Measurements from ENCODE around the gene C15orf39.
"Not testable (repeated sequence)": the region's sequence is repeated elsewhere in the genome, so short reads cannot be mapped to it uniquely, and the experiment has no call there.

The C15orf39 gene

DNA sequence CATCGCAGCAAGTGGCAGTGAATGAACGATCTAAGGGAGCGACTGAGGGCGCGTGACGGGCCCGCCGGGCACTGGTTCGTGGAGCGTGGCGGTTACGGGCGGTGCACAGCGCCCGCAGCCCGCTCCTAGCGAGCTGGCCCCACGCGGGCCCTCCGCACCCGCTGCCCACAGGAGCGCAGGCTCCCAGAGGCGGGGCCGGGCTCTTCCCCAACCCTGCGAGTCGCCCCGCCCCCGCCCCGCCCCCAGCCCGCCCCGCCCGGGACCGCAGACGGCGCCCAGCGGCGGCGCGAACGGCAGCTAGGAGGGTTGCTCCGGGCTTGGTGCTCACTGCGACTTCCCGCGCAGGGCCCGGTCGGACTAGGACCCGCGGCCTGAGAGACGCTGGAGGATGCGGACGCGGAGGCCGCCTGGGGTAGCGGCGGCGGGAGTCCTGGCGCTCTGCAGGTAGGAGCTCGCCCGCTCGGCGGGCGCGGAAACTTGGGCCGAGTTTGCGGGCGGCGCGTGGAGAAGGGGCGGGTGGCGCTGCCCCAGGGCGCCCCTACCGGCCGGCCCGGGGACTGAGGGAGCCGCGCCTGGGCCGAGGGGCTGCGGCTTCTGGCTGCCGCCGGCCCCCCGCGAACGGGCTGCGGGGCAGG lies at the start of gene C15orf39:
TSS of gene C15orf39 (plus strand) at position 267 of the 635 bp plus-strand sequence. CDS start 4,167 bp downstream, outside the sequence.
- peak; percentile 62 to 73 for DNase-seq (ENCODE audit: low read depth in 1 of 2, low spot score in 1 of 2)

GRCh38 chr15:75152382-75153079 lies 49.2 kb upstream of the C15orf39 start:
- no peak for DNase-seq (ENCODE audit: low read depth in 1 of 2, low spot score in 1 of 2)

- peak in 1 of 2 donors; percentile 7 for DNase-seq (ENCODE audit: low read depth in 1 of 2, low spot score in 1 of 2)
These were observed 48.6 kb upstream of the C15orf39 start for GRCh38 chr15:75153087-75153486.

GRCh38 chr15:75153565-75154276 lies 48.0 kb upstream of the C15orf39 start:
- DNase-seq (ENCODE audit: low read depth in 1 of 2, low spot score in 1 of 2): no peak

DNA sequence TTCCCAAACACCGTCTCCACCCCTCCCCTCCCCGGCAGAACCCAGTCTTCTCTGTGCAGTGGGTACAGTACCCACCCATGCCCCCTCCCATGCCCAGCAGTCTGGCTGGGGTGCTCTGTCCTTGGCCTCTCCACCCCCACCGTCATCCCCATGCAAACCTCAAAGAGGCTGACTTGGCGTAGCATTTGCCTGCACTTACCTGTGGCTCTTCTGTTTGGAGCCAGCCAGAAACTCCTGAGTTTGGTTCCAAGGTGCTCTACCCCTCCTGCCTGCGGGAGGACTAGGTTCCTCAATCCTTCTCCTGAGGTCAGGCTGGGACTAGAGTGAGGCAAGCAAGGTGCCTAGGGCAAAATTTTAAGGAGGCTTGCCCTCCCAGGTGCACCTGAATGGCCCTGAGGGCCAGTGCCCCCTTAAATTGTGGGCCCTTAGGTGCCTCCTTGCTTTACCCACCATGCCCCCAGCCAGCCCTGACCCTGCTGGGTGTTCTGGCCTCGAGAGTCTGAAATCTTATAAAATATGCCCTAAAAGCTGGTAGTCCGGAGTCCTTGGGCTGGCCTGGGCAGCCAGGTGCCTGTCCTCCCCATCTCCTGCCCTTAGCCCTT lies 47.1 kb upstream of the C15orf39 start:
- DNase-seq (ENCODE audit: low read depth in 1 of 2, low spot score in 1 of 2): no peak

- no peak for DNase-seq (ENCODE audit: low read depth in 1 of 2, low spot score in 1 of 2)
These were observed 45.1 kb upstream of the C15orf39 start for GRCh38 chr15:75156326-75157215.

DNA sequence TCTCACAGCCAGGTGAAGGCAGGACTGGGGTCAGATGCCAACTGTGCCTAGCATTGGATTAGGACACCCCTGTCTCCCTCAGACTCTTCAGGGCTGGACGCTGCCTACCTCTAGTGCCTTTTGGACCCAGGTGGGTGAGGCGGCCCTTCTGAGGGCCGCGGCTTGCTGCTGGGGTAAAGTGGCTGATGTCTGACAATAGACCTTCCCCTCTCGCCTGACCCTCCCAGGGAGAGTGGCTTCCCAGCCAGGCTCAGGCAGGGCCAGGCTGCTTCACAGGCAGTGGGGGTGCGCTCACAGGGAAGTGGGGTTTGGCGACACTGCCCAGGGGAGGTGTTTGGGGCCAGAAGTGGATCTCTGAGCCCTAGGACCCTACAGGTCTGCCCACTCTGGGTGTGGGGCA lies 43.3 kb upstream of the C15orf39 start:
- no peak for DNase-seq (ENCODE audit: low read depth in 1 of 2, low spot score in 1 of 2)

DNA sequence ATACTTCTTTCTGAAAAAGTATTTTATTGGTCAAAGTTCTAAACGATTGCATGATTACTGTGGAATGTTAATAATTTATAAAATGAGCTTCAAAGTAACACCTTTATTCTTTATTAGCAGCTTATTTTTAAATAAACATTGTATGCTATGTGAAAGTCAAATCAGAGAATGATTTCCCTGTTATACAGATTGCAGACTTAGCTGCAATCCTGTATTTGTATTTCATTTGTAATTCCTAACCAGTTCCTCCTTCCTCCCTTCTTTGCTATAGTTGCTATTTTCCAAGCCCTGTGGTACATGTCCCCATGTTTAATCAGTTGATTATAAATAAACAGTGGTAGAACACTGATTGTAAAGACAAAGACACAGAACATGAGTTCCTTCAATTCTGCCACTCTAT lies 42.4 kb upstream of the C15orf39 start:
- no peak for DNase-seq (ENCODE audit: low read depth in 1 of 2, low spot score in 1 of 2)

- no peak for DNase-seq (ENCODE audit: low read depth in 1 of 2, low spot score in 1 of 2)
These were observed 40.4 kb upstream of the C15orf39 start for GRCh38 chr15:75161106-75161916.

DNA sequence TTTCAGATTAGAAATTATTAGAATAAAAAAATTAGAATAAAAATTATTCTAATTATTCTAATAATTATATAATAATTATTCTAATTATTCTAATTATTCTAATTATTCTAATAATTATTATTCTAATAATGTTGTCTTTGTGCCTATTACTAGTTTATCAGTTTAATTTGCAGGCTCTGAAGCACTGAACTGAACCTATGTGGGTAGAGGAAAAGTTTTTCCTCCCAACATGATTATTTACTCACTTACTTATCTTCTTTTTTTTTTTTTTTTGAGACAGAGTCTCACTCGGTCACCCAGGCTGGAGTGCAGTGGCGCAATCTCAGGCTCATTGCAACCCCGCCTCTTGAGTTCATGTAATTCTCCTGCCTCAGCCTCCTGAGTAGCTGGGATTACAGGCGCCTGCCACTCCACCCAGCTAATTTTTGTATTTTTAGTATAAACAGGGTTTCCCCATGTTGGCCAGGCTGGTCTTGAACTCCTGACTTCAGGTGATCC lies 39.7 kb upstream of the C15orf39 start:
- no peak for DNase-seq (ENCODE audit: low read depth in 1 of 2, low spot score in 1 of 2)

DNA sequence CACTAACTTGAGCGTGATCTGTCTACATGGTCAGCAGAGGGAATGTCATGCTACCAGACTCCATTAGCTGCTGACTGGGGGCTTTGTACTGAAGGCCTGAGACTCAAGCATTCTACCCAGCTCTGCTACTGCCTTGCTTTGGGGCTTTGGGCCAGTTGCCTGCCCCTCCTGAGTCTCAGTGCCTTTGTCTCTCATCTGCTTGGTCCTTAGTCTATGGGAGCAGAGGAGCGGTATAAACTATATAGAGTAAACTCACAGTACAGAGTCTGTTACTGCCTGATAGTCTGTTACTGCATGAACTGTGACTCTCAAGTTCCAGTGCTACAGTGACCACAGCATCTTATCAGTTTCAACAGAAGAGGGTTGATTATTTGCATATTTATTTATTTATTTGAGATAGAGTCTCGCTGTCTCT lies 38.5 kb upstream of the C15orf39 start:
- DNase-seq (ENCODE audit: low read depth in 1 of 2, low spot score in 1 of 2): no peak

- no peak for DNase-seq (ENCODE audit: low read depth in 1 of 2, low spot score in 1 of 2)
These were observed 36.9 kb upstream of the C15orf39 start for GRCh38 chr15:75164625-75165350.

DNA sequence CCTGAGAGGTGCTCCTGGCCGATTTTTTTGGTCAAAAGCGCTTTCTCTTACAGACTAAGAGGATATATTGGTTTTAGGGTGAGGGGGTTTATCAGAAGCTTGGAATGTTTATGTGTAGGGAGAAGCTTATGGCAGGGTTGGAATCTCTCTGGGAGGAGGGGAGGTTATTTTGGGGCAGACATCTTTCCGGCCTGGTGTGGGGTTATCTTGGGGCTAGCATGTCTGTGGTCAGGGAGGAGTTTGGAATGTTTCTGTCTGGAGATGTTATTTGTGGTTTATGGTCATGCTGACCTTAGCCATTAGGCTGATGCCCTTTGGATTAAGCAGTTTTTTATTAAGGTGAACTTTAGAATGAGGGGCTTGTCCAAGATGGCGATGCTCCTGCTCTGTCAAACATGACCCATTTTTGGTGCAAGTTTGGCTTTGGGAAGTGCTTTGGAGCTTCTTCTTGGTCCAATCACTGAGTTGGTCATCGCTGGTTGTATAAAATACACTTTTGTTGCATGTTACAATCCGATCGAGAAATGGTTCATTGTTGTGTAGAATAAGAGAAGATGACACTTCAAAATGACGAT lies 35.1 kb upstream of the C15orf39 start:
- DNase-seq (ENCODE audit: low read depth in 1 of 2, low spot score in 1 of 2): not testable (repeated sequence)

GRCh38 chr15:75167588-75168350 lies 33.9 kb upstream of the C15orf39 start:
- no peak for DNase-seq (ENCODE audit: low read depth in 1 of 2, low spot score in 1 of 2)

GRCh38 chr15:75168374-75168773 lies 33.3 kb upstream of the C15orf39 start:
- DNase-seq (ENCODE audit: low read depth in 1 of 2, low spot score in 1 of 2): no peak

- no peak for DNase-seq (ENCODE audit: low read depth in 1 of 2, low spot score in 1 of 2)
These were observed 31.5 kb upstream of the C15orf39 start for GRCh38 chr15:75170203-75170602.

DNA sequence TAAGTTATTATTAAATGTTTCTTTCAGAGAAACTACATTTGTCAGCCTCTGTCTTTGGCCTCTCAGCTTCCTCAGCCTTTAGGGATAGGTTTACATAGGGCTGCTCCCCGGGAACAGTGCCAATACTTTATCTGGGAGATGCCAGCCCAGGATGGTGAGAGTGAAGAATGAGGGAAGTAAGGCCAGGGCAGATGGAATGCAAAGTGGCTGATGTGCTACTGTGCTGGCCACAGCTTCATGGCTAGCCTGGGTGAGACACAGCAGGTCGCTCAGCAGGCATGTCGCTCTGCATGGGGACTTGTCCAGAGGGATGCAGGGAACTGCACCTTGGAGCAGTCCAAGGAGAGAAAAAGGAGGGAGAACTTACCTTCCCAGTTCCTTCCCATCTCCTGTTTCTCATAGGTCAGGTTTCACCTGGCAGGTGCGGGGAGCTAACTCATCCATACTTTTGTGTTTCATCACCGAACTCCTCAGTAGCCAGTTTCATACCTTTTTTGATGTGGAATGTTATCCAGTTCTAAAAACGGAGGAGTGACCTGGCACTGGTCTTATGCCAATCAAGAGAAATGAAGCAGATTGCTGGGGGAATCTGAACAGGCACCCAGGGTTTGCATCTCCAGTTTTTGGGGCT lies 30.9 kb upstream of the C15orf39 start:
- no peak for DNase-seq (ENCODE audit: low read depth in 1 of 2, low spot score in 1 of 2)

All from activated CD4-positive, alpha-beta T cell treated with anti-CD3 and anti-CD28 coated beads, Interleukin-2, amount 50 U/mL, for 24 hours (primary cell).